GM12873 (cell line): ENCODE results near the gene GLI2.

Experiments
- TF ChIP-seq, protein P1 (sequence below): IDR thresholded peaks from 2 replicates; pipeline ENCODE4 v1.5.1; 2012; ENCODE audit warnings: low read depth, mild to moderate bottlenecking, moderate library complexity, low read length, control low read depth; ENCODE audit not compliant: insufficient read depth; ENCODE audit errors: missing control alignments

Gene GLI2

GRCh38 chr2:120746144-120746543 lies 10.5 kb downstream of the GLI2 start:
- TF ChIP-seq, protein P1, sequence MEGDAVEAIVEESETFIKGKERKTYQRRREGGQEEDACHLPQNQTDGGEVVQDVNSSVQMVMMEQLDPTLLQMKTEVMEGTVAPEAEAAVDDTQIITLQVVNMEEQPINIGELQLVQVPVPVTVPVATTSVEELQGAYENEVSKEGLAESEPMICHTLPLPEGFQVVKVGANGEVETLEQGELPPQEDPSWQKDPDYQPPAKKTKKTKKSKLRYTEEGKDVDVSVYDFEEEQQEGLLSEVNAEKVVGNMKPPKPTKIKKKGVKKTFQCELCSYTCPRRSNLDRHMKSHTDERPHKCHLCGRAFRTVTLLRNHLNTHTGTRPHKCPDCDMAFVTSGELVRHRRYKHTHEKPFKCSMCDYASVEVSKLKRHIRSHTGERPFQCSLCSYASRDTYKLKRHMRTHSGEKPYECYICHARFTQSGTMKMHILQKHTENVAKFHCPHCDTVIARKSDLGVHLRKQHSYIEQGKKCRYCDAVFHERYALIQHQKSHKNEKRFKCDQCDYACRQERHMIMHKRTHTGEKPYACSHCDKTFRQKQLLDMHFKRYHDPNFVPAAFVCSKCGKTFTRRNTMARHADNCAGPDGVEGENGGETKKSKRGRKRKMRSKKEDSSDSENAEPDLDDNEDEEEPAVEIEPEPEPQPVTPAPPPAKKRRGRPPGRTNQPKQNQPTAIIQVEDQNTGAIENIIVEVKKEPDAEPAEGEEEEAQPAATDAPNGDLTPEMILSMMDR = no peak

DNA sequence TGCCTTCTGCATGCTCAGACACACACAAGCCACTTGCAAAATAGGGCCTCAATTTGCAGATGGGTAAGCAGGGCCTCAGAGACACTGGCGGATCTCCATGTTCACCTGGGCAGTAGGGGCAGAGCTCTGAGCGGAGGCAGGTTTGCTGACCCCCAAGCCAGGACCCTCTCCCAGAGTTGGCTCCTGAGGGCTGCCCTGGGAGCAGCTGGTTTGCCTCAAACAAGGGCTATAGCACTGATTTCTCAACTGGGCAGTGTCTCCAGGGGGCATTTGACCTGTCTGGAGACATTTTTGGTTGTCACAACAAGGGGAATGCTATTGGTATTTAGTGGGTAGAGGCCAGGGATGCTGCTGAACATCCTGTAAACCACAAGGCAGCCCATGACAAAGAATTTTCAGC lies 11.6 kb downstream of the GLI2 start:
- TF ChIP-seq, protein P1 = no peak

GRCh38 chr2:120747706-120748105 lies 12.0 kb downstream of the GLI2 start:
- TF ChIP-seq, protein P1 = no peak

DNA sequence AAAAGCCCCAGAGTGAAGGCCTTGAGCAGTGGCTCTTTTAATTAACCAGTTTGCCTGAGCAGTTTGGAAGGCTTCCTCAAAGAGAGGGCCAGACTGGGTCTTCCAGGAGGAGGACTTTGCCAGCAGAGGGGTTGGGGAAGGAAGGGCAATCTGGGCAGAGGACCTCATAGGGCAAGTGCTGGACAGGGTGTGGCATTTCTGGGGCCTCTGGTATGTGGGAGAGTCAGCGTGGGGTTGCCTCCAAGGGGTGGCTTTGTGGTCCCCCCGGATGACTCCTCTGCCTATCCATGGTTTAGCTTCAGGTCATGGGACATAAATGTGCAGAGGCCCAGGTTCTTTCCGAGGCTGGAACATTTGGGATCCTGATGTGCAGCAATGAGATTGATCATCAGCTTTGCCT lies 12.6 kb downstream of the GLI2 start:
- TF ChIP-seq, protein P1 = no peak

DNA sequence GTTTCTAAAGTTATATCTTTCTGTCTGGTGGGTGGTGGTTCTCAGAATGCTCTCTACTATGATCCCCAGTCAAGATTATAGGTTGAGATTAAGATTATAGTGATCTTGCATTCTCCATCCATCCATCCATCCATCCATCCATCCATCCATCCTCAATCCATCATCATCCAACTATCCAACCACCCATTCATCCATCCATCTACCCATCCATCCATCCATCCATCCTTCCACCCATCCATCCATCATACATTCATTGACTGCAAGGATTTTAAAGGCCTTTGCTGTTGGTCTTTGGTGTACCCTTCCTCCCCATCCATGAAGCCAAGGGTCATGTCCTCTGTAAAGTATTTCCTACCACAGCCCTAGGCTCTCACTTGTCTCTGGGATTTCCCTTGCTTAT lies 13.1 kb downstream of the GLI2 start:
- TF ChIP-seq, protein P1 = no peak

DNA sequence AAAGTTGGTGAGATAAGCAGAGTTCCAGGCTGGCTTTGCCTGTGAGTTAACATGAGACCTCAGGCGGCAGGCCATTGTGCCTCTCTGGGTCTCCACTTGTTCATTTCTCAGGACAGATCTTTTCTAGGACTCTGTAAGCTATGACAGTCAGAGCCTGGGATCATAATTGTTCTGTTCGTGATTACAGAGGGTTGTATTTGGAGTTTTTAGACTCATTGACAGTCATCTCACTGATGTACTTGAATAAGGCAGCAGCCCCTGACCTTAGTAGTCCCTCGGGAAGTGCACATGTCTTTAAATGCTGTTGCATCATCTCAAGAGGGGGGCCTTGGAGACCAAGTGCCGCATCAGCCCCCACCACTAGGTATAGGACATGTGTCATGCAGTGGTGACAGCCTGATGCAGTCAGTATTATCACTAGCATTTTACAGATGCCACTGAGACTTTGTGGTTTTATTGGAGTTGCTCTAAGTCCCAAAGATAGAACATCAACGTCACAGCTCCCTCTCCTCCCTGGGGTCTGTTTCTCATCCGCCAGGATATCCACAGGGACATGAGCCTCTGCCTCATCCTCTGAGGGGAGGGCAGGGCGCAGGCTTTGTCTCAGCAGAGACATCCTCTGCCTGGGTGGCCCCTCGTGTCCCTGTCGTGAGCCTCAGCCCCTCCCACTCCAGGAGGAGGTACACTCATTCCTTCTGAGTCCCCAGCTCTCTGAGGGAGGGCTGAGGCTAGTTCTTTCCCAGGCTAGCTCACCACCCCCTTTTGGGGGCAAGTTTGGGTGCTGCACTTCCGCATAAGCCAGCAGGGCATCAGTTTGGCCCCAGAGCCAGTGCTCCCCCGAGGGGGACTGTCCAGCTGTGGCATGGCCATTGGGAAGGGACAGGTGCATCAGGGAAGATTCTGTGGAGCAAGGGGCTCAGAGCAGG lies 14.1 kb downstream of the GLI2 start:
- TF ChIP-seq, protein P1 = no peak

- TF ChIP-seq, protein P1 = no peak
These were observed 15.0 kb downstream of the GLI2 start for GRCh38 chr2:120750488-120751210.
